ENCODE results near the gene SEPTIN8.

Gene SEPTIN8

DNA sequence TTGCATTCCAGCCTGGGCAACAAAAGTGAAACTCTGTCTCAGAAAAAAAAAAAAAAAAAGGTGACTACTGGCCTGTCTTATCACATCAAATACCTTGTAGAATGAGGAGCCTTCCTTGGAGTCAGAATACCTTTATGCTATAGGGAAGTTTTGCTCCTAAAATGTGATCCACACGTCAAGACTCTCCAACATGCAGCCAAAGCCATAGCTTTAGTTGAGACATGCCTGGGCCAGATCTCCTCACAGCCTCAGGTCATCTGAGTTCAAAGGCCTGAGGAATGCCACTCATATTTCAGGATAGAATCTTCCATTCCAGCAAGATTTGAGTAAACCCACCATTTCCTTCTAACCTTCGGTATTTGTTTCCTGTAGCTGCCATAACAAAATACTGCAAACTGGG, 22.4 kb upstream of the SEPTIN8 start:
- no peaks in the 10 kb centered on the region for H3K36me3 ChIP-seq (replicated peaks)
- H3K27me3 ChIP-seq (replicated peaks): no peaks in the 10 kb centered on the region
- no peak for DNase-seq
- H3K27ac ChIP-seq: no peak overlapping the region
- no peak overlapping the region for H3K4me3 ChIP-seq (ENCODE audit: low read depth, low read length)
- TF ChIP-seq, protein P1, sequence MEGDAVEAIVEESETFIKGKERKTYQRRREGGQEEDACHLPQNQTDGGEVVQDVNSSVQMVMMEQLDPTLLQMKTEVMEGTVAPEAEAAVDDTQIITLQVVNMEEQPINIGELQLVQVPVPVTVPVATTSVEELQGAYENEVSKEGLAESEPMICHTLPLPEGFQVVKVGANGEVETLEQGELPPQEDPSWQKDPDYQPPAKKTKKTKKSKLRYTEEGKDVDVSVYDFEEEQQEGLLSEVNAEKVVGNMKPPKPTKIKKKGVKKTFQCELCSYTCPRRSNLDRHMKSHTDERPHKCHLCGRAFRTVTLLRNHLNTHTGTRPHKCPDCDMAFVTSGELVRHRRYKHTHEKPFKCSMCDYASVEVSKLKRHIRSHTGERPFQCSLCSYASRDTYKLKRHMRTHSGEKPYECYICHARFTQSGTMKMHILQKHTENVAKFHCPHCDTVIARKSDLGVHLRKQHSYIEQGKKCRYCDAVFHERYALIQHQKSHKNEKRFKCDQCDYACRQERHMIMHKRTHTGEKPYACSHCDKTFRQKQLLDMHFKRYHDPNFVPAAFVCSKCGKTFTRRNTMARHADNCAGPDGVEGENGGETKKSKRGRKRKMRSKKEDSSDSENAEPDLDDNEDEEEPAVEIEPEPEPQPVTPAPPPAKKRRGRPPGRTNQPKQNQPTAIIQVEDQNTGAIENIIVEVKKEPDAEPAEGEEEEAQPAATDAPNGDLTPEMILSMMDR (IDR thresholded peaks at IDR 0.05; ENCODE audit: low read depth, low read length, missing control alignments): no peak
- in situ Hi-C loops (cut with HindIII; ENCODE audit: low pct_ligation_motif_present, low sequenced_read_pairs): no loop called here

DNA sequence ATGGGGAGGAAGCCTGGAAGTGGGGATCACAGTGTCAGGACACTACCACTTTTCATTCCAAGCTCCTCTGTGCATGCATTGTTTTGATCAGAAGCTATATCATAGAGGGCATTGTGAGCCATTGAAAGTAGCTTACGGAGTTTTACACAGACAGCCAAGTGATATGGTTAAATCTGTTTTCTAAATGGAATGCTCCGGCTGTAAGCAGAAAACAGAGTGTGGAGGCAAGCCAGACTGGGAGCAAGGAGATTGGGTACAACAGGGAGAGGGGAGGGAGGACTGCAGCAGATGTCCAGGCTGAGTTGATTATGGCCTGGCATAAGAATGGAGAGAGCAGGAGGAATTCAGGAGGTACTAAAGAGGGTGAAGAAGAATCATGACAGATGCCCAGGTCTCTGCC, 20.6 kb upstream of the SEPTIN8 start:
- H3K27me3 ChIP-seq (replicated peaks): no peaks in the 10 kb centered on the region
- TF ChIP-seq, protein P1 (IDR thresholded peaks at IDR 0.05; ENCODE audit: low read depth, low read length, missing control alignments): no peak
- no peak overlapping the region for H3K4me3 ChIP-seq (ENCODE audit: low read depth, low read length)
- no peak for DNase-seq
- H3K27ac ChIP-seq: no peak overlapping the region
- no peaks in the 10 kb centered on the region for H3K36me3 ChIP-seq (replicated peaks)
- in situ Hi-C loops (cut with HindIII; ENCODE audit: low pct_ligation_motif_present, low sequenced_read_pairs): no loop called here

DNA sequence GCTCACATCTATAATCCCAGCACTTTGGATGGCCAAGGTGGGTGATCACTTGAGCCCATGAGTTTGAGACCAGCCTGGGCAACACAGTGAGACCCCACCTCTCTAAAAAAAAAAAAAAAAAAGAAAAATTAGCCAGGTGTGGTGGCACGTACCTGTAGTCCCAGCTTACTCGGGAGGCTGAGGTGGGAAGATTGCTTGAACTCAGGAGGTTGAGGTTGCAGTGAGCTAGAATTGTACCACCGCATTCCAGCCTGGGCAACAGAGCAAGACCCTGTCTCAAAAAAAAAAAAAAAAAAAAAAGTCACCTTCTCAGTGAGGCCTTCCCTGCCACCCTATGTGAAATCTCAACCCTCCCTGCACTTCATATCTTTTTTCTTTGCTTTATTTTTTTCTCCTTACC, 14.0 kb upstream of the SEPTIN8 start:
- no peak overlapping the region for H3K4me3 ChIP-seq (ENCODE audit: low read depth, low read length)
- H3K27me3 ChIP-seq (replicated peaks): no peaks in the 10 kb centered on the region
- in situ Hi-C loops (cut with HindIII; ENCODE audit: low pct_ligation_motif_present, low sequenced_read_pairs): no loop called here
- no peak for DNase-seq
- TF ChIP-seq, protein P1 (IDR thresholded peaks at IDR 0.05; ENCODE audit: low read depth, low read length, missing control alignments): no peak
- no peaks in the 10 kb centered on the region for H3K36me3 ChIP-seq (replicated peaks)
- no peak overlapping the region for H3K27ac ChIP-seq

DNA sequence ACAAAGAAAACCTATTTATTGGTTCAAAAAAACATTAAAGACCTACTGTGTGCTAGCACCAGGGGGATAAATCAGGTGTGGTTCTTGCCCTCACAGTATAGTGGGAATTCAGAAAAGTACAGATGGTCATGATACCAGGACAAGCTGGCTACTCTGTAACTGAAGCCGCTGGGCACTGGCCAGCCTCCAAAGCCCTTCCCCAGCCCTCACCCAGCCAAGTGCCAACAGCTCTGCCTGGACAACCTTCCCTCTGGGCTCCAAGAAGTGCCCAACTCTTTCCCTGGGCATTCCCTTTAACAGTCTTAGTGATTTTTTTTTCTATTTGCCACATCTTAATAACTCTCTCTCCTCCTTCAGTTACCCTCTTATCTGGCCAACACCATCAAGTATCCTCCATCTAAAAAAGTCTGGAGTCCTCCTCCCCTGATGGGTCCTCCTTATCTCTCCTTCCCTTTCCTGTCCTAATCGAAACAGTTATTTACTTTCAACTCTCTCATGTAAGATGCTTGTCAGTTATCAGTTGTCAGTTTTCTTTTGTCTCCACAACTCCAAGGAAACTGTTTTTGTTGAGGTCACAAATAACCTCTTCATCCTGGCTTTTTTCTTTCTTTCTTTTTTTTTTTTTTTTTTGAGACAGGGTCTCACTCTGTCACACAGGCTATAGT, 13.3 kb upstream of the SEPTIN8 start:
- in situ Hi-C loops (cut with HindIII; ENCODE audit: low pct_ligation_motif_present, low sequenced_read_pairs): no loop called here
- H3K27ac ChIP-seq: no peak overlapping the region
- no peaks in the 10 kb centered on the region for H3K27me3 ChIP-seq (replicated peaks)
- no peak overlapping the region for H3K4me3 ChIP-seq (ENCODE audit: low read depth, low read length)
- DNase-seq: no peak
- no peaks in the 10 kb centered on the region for H3K36me3 ChIP-seq (replicated peaks)
- TF ChIP-seq, protein P1 (IDR thresholded peaks at IDR 0.05; ENCODE audit: low read depth, low read length, missing control alignments): no peak

DNA sequence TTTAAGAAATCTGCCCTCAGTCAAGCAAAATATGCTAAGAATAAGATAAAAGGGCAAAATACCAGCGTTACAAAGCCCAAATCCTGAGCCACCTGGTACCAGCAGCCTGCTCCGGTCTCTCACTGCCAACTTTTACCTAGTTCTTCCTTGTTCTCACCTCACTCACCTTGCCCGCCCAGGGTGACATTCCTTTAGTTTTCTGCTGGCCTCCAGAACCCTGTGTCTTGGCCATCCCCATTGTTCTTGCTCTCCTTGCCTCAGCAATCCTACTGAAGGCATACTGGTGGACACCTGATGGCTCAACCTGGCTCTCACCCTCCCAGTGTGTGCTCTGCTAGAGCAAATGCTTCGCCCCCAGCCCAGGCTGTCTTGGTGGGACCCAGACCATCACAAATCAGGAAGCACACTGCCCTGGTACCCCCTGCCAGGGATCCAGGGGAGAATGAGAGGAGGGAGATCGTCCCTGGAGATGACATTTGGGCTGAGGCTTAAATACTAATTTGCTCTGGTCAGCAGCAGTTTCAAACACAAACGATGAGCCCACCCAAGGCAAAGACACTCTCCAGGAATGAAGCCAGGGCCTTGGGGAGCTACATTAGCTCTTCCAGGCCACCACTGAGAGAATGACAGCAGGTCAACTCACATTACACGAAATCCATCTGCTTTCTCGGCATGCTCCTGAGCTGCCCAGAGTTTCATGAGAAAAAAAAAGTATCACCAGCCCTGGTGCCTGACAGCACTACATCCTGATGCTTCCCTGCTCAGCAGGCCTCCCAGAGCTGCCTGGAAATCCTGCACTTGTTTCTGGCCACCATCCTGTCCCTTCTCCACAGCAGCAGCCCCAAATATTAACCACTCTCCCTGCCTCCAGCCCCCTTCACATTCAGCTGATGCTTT, 12.2 kb upstream of the SEPTIN8 start:
- in situ Hi-C loops (cut with HindIII; ENCODE audit: low pct_ligation_motif_present, low sequenced_read_pairs): no loop called here
- TF ChIP-seq, protein P1 (IDR thresholded peaks at IDR 0.05; ENCODE audit: low read depth, low read length, missing control alignments): no peak
- Histone ChIP-seq H3K27ac (no peak overlapping the region), H3K36me3 (replicated peaks) (no peaks in the 10 kb centered on the region), H3K4me3 (ENCODE audit: low read depth, low read length) (no peak overlapping the region), H3K27me3 (replicated peaks) (no peaks in the 10 kb centered on the region)
- DNase-seq: no peak
